ENCODE data around the gene VAMP8.
"Not testable (repeated sequence)": the region's sequence is repeated elsewhere in the genome, so short reads cannot be mapped to it uniquely, and the experiment has no call there.

The VAMP8 gene

DNA sequence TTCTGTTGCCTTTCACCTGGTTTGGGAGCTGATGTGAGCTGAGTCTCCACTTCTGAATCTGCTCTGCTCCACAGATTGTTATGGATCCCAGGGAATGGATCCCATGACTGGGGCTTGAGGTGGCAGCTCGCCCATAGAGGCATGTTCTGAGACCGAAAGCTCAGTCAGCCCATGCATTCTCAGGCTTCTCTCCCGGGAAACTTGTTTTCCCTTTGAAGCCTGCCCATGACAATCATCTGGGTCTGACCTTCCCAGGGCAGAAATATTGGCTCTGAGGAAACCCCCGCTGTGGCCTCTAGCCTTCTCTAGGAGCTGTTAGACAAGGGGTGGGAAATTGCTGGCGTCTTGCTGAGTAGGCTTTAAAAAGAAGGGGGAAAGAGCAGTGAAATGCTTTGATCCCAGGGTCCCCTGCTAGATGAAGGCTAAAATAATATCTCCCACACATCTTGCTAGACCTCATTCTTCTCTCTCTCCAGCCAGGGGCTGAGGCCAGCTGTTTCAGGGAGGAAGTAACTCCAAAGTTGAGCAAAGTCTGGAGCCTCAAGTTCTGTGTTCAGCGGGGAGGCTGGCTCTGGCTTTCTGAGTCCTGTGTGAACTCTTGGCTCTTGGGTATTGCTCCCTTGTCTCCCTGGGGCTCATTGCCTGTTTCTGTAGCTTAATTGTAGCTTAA is 2.0 kb downstream of the VAMP8 start:
- DNase-seq (ENCODE audit: low read depth in 2 of 2), result no peak

DNA sequence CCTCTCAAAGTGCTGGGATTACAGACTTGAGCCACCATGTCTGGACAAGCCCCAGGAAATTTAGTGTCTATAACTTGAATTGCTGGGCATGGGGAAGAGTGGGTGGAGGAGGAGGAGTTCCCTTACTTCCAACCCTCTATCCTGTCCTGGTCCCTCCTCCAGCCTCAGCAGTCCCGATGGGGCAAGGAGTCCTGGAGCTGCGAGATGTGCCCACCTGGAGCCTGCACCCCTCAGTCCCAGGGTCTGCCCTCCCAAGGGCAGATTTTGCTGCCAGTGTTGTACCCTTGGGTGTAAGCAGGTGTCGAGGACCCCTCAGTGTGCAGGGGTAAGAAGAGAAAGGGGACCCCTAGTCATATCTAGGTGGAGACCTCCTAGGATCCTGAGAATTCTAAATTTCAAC is 2.8 kb downstream of the VAMP8 start:
- DNase-seq (ENCODE audit: low read depth in 2 of 2), result no peak

- no peak for DNase-seq (ENCODE audit: low read depth in 2 of 2)
Measured at GRCh38 chr2:85582492-85582891, 5.1 kb downstream of the VAMP8 start.

DNA sequence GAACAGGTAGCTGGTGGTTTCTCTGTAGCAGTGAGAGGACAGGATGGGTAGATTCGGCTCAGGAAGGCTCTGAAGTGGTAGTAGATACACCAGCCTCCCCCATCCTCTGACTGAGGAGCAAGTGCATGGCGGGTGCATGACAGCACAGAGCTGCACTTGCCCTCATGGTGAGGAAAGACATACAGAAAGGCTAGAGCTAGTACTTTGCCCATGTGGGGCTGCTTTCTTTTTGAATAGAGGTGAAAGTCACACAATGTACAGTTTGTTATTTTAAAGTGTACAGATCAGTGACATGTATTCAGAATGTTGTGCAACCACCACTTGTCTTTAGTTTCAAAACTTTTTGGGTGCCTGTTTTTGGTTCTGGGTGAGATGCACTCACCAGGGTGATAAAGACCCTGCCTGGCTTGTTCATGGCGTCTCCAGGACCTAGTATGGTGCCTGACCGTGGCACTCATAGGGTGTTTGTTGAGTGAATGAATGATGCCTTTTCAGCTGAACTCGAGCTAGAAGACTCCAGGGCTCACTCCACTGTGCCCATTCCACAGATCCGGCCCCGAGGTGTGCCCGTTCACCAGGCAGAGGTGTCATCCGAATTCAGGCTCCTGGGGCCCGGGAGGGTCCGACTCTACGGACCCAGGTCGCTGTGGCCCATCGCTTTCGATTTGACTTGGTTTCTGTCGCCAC is 6.4 kb downstream of the VAMP8 start:
- DNase-seq (ENCODE audit: low read depth in 2 of 2), result no peak

- no peak for DNase-seq (ENCODE audit: low read depth in 2 of 2)
Measured at GRCh38 chr2:85584354-85584856, 7.0 kb downstream of the VAMP8 start, which contains the start of gene VAMP5. Gene VAMP5 (plus strand): TSS chr2:85584431. CDS start chr2:85584491, 60 bp downstream.

- DNase-seq (ENCODE audit: low read depth in 2 of 2), result no peak
Measured at GRCh38 chr2:85584857-85585780, 7.7 kb downstream of the VAMP8 start.

DNA sequence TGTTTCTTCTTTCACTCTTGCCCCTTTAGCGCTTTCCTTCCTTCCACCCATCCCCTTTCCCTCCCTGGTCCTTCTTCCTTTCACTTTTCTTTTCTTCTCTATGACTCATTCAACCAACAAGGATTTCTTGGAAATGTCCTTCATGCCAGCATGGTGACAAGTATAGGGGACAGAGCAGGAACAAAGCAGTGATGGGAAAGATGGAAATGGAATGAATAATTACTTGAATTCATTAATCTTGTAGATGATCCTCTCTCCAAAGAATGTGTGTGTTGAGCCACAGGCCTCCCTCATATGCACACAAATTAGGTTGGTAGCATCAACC is 8.4 kb downstream of the VAMP8 start:
- no peak for DNase-seq (ENCODE audit: low read depth in 2 of 2)

GRCh38 chr2:85588236-85588635 is 10.8 kb downstream of the VAMP8 start:
- DNase-seq (ENCODE audit: low read depth in 2 of 2), result no peak

DNA sequence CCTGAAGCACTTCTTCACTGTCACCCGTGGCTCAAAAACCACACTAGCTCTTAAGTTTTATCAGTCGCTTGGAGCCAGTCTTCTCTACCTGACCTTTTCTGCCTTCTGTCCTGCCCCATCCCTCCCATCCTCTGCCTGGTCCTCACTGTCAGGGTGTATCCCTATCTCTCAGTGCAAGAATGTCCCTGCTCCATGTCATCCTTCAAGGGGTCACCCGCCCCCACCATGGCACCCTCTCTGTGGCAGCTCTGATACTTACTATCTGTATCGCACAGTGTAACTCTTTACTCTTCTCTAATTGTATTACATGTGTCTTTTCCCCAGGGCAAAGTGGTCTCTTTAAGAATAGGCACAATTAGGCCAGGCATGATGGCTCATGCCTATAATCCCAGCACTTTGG is 11.3 kb downstream of the VAMP8 start:
- no peak for DNase-seq (ENCODE audit: low read depth in 2 of 2)

DNA sequence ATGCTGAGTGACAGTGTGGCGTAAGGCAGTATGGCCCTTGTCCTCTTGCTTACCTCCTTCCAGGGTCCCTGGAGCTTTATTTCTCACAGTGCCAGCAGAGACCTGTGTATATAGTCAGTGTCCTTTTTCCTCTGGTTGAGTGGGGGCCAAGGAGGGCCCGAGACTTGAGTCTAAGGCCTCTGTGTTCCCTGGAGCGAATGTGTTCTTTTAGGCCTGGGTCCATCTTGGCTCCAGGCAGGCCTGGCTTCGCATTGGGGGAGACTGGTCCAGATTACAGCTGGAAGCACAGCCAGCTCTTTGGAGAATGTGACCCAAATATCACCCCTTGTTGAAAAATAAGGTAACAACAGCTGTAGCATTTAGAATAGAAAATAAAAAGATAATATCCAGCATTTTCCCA is 11.8 kb downstream of the VAMP8 start:
- no peak for DNase-seq (ENCODE audit: low read depth in 2 of 2)

DNA sequence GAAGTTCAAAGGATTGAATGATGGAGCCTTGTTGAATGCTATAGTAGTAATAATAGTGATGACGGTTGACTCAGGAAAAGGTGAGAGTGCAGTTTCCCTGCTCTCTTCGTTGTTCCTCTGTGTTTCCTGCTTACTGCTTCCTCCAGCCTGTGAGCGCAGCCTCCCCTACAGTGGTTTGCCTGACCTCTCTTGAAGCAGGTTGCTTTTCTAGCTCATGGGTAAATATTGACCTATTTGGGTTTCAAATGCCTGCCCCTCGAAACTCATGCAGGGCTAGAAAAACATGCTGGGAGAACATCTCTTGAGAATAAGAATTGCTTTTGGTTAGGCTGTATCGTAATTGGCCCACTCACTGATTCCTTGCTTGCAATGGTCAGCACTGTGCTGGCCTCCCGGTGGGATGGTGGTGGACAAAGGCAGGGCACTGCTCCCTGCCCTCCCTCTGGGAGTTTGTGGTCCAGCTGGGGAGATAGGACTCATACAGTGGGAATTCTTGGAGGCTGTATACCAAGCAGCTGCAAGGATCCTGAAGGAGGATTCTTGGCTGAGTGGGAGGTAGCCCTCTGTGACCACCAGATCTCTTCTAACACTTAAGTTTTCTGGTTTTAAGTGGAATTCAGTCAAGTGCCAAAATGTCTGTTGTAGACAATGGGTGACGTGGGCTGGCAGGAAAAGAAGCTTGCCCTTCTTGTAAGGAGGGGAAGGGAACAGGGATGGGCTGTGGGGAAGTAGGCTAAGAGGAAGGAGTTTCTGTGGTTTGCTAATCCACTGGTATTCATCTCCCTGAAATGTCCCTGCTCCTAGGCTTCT is 12.8 kb downstream of the VAMP8 start:
- DNase-seq (ENCODE audit: low read depth in 2 of 2), result no peak

GRCh38 chr2:85590950-85591349 is 13.6 kb downstream of the VAMP8 start:
- DNase-seq (ENCODE audit: low read depth in 2 of 2), result no peak

GRCh38 chr2:85591563-85591962 is 14.2 kb downstream of the VAMP8 start:
- DNase-seq (ENCODE audit: low read depth in 2 of 2), result no peak

DNA sequence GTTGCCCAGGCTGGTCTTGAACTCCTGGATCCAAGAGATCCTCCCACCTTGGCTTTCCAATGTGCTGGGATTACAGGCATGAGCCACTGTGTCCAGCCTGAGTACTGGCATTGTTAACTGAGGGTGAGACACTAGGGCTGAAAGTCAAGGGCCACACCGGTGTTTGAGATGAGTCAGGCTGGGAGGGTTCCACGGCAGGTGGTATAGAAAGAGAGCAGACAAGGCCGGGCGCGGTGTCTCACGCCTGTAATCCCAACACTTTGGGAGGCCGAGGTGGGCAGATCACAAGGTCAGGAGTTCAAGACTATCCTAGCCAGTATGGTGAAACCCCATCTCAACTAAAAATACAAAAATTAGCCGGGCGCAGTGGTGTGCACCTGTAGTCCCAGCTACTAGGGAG is 14.9 kb downstream of the VAMP8 start:
- not testable (repeated sequence) for DNase-seq (ENCODE audit: low read depth in 2 of 2)

DNA sequence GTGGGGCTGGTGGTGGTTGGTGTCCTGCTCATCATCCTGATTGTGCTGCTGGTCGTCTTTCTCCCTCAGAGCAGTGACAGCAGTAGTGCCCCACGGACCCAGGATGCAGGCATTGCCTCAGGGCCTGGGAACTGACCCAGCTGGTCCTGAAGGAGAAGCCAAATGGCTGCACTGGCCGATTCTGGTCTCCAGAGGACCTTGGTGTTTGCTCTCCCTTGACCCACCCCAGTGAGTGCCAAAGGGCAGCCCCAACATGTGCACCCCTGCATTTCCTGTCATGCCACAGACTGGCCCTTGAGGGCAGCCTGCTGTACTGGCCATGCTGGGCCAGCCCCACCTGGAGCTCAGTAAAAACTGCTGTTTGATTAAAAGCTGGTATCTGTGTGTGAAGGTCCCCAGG is 15.6 kb downstream of the VAMP8 start:
- DNase-seq (ENCODE audit: low read depth in 2 of 2), result no peak

GRCh38 chr2:85594715-85595300 is 17.4 kb downstream of the VAMP8 start:
- DNase-seq (ENCODE audit: low read depth in 2 of 2), result no peak

GRCh38 chr2:85595301-85596025 is 18.1 kb downstream of the VAMP8 start, which contains the start of gene RNF181:
Gene RNF181 (plus strand): TSS chr2:85595745. CDS start chr2:85595764, 19 bp downstream.
- DNase-seq (ENCODE audit: low read depth in 2 of 2), result peak; percentile 60 to 69

GRCh38 chr2:85596026-85596333 is 18.6 kb downstream of the VAMP8 start:
- DNase-seq (ENCODE audit: low read depth in 2 of 2), result no peak

GRCh38 chr2:85596486-85597143 is 19.2 kb downstream of the VAMP8 start:
- no peak for DNase-seq (ENCODE audit: low read depth in 2 of 2)

GRCh38 chr2:85597241-85597640 is 19.9 kb downstream of the VAMP8 start:
- DNase-seq (ENCODE audit: low read depth in 2 of 2), result no peak

Data from stimulated activated CD4-positive, alpha-beta T cell treated with anti-CD3 and anti-CD28 coated beads, Interleukin-1b, Interleukin-23, amount 100 ng/mL, for 1 hour (primary cell).